ENCODE results near the gene GMDS.

GMDS gene

DNA sequence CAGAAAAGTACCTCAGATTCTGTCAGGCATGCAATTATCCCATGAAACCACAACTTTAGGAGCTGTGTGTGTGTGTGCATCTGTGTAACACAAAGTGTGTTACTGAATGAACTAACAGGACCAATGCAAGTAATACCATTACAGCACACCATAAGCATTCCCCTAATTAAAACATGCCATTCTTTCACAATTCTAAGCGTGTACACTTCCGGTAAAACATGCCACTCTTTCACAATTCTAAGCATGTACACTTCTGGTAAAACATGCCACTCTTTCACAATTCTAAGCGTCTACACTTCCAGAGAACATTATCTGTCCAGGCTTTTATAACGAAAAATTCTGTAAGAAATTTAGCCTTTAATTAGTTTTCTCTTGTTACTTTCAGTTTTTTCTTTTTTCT lies 238.2 kb downstream of the GMDS start:
- in situ Hi-C loops (cut with MboI; ENCODE audit: low sequenced_read_pairs) = no loop called here

DNA sequence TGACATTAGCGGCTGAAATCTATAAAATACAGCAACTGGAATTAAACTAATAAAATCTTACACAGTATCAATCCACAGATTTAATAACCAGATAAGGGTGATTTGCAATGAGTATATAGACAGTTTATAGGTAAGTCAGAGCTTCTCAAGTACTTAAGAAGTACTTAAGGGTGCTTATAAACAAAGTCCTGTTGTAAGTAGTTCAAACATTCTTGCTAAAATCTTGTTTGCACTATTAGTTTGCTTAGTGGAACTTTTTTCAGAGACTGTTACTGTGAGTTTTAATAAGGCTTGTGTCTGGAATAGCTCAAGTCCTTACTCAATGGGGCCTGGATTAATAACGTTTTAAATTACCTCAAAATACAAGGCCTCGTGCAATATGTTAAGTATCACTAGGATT lies 240.5 kb downstream of the GMDS start:
- in situ Hi-C loops (cut with MboI; ENCODE audit: low sequenced_read_pairs) = no loop called here

GRCh38 chr6:2000962-2001361 lies 244.4 kb downstream of the GMDS start:
- in situ Hi-C loops (cut with MboI; ENCODE audit: low sequenced_read_pairs) = no loop called here

DNA sequence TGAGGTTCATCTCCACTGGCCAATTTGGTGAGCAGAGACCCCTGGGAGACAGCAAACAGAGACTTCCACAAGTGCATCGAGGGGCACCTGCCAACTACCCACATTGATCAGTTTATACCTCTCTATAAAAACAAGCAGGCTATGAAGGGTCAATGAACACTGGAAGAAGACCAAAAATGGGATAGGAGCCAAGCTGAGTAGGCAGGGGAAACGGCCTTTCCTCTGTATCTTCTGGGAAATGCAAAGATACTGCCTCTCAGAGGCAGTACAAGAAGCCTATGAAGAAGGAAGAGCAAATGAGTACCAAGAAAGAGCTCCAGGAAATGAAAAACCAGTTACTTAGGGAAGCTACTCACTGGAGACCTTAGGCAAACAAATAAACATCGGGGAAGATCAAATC lies 247.7 kb downstream of the GMDS start:
- in situ Hi-C loops (cut with MboI; ENCODE audit: low sequenced_read_pairs) = no loop called here

GRCh38 chr6:1995636-1996035 lies 249.8 kb downstream of the GMDS start:
- in situ Hi-C loops (cut with MboI; ENCODE audit: low sequenced_read_pairs) = no loop called here

GRCh38 chr6:1993042-1993441 lies 252.4 kb downstream of the GMDS start:
- in situ Hi-C loops (cut with MboI; ENCODE audit: low sequenced_read_pairs) = no loop called here

- in situ Hi-C loops (cut with MboI; ENCODE audit: low sequenced_read_pairs) = no loop called here
These were observed 254.0 kb downstream of the GMDS start for GRCh38 chr6:1991332-1991878.

- in situ Hi-C loops (cut with MboI; ENCODE audit: low sequenced_read_pairs) = no loop called here
These were observed 256.6 kb downstream of the GMDS start for GRCh38 chr6:1988843-1989242.

GRCh38 chr6:1987640-1988039 lies 257.8 kb downstream of the GMDS start:
- in situ Hi-C loops (cut with MboI; ENCODE audit: low sequenced_read_pairs) = no loop called here

- in situ Hi-C loops (cut with MboI; ENCODE audit: low sequenced_read_pairs) = no loop called here
These were observed 258.8 kb downstream of the GMDS start for GRCh38 chr6:1986454-1987243.

GRCh38 chr6:1984346-1984994 lies 260.9 kb downstream of the GMDS start:
- in situ Hi-C loops (cut with MboI; ENCODE audit: low sequenced_read_pairs) = no loop called here

- in situ Hi-C loops (cut with MboI; ENCODE audit: low sequenced_read_pairs) = no loop called here
These were observed 261.6 kb downstream of the GMDS start for GRCh38 chr6:1983850-1984249.

- in situ Hi-C loops (cut with MboI; ENCODE audit: low sequenced_read_pairs) = no loop called here
These were observed 272.4 kb downstream of the GMDS start for GRCh38 chr6:1972962-1973361.

GRCh38 chr6:1971612-1972011 lies 273.8 kb downstream of the GMDS start:
- in situ Hi-C loops (cut with MboI; ENCODE audit: low sequenced_read_pairs) = no loop called here

GRCh38 chr6:1970151-1970561 lies 275.2 kb downstream of the GMDS start:
- in situ Hi-C loops (cut with MboI; ENCODE audit: low sequenced_read_pairs) = no loop called here

- in situ Hi-C loops (cut with MboI; ENCODE audit: low sequenced_read_pairs) = no loop called here
These were observed 278.7 kb downstream of the GMDS start for GRCh38 chr6:1966713-1967112.

- in situ Hi-C loops (cut with MboI; ENCODE audit: low sequenced_read_pairs) = no loop called here
These were observed 279.7 kb downstream of the GMDS start for GRCh38 chr6:1965596-1966224.

DNA sequence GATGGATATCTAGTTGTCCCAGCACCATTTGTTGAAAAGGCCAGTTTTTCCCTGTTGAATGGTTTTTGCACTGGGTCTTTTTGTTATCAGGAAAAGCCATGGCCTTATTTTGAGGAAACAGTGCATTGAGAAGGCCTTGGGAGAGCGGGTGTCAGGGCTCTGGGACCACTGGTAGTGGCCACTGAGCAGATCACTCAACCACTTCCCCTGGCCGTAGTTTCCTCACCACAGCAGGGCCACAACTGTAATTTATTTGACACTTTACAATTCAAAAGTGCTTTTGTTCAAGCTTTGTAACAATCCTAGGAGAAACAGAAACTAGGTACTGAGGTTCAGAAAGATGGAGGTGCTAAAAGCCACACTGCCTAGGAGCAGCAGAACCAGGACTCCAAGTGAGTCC lies 281.8 kb downstream of the GMDS start:
- in situ Hi-C loops (cut with MboI; ENCODE audit: low sequenced_read_pairs) = no loop called here

GRCh38 chr6:1962201-1962600 lies 283.2 kb downstream of the GMDS start:
- in situ Hi-C loops (cut with MboI; ENCODE audit: low sequenced_read_pairs) = no loop called here

GRCh38 chr6:1960486-1961142 lies 284.8 kb downstream of the GMDS start:
- in situ Hi-C loops (cut with MboI; ENCODE audit: low sequenced_read_pairs) = no loop called here

DNA sequence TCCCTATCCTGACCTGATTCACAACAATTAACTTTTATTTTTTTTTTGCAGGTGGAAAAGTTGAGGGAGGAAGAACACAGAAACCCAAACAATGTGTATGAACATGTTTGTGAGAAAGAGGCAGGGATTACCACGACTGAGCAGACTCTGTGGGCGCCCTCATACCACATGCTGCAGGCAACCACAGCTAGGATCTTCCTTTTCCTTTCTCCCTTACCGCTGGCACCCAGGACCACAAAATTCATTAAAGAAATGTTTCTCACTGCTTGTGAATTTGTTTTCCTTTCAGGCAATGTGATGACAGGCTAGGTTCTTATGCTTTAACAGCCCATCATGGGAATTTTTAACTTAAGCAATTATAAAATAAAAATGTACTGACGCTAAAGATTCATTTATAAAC lies 287.1 kb downstream of the GMDS start:
- in situ Hi-C loops (cut with MboI; ENCODE audit: low sequenced_read_pairs) = no loop called here
